Suppressor macrophage (primary cell): ENCODE measurements around the gene RCL1.

Experiments used
- DNase-seq, 4 experiments: peaks; one replicate each; pipeline ENCODE4 v3.0.0-alpha.2; 2020 to 2022

The RCL1 gene

GRCh38 chr9:4812858-4813257 lies 20.1 kb downstream of the RCL1 start:
- DNase-seq, result peak; percentile 23 to 71 (median 56)

GRCh38 chr9:4814913-4815312 lies 22.2 kb downstream of the RCL1 start:
- DNase-seq, result no peak

GRCh38 chr9:4815381-4815956 lies 22.7 kb downstream of the RCL1 start:
- no peak for DNase-seq

- no peak for DNase-seq
Observed at GRCh38 chr9:4820168-4820567, 27.4 kb downstream of the RCL1 start.

- DNase-seq, result no peak
Observed at GRCh38 chr9:4821133-4821532, 28.4 kb downstream of the RCL1 start.

GRCh38 chr9:4822057-4822456 lies 29.3 kb downstream of the RCL1 start:
- peak in 3 of 4 experiments; percentile 5 to 33 (median 12) for DNase-seq

- no peak for DNase-seq
Observed at GRCh38 chr9:4826417-4827166, 33.8 kb downstream of the RCL1 start.

- no peak for DNase-seq
Observed at GRCh38 chr9:4827224-4827623, 34.5 kb downstream of the RCL1 start.

GRCh38 chr9:4828761-4829160 lies 36.0 kb downstream of the RCL1 start:
- no peak for DNase-seq

GRCh38 chr9:4829969-4830368 lies 37.2 kb downstream of the RCL1 start:
- DNase-seq, result no peak

- DNase-seq, result no peak
Observed at GRCh38 chr9:4830699-4831098, 38.0 kb downstream of the RCL1 start.

- DNase-seq, result no peak
Observed at GRCh38 chr9:4831119-4831518, 38.4 kb downstream of the RCL1 start.

- DNase-seq, result no peak
Observed at GRCh38 chr9:4831944-4832343, 39.2 kb downstream of the RCL1 start.

- peak; percentile 6 to 51 (median 17) for DNase-seq
Observed at GRCh38 chr9:4832786-4833579, 40.2 kb downstream of the RCL1 start.

- DNase-seq, result no peak
Observed at GRCh38 chr9:4833781-4834560, 41.2 kb downstream of the RCL1 start.

- no peak for DNase-seq
Observed at GRCh38 chr9:4836676-4837075, 43.9 kb downstream of the RCL1 start.

- DNase-seq, result no peak
Observed at GRCh38 chr9:4837261-4838188, 44.8 kb downstream of the RCL1 start.

GRCh38 chr9:4838189-4838546 lies 45.4 kb downstream of the RCL1 start:
- DNase-seq, result no peak

GRCh38 chr9:4839470-4839912 lies 46.7 kb downstream of the RCL1 start:
- DNase-seq, result no peak

- no peak for DNase-seq
Observed at GRCh38 chr9:4840018-4840417, 47.3 kb downstream of the RCL1 start.

GRCh38 chr9:4842213-4842612 lies 49.5 kb downstream of the RCL1 start:
- DNase-seq, result no peak

GRCh38 chr9:4842734-4843133 lies 50.0 kb downstream of the RCL1 start:
- no peak for DNase-seq
